OCI-LY7 (cell line): ENCODE measurements around the gene SMCO1. TPM values are rescaled to one million over a fixed set of nuclear protein-coding genes. Genes with fewer than 3 reads are reported as not detected.

Source experiments
- BruUV-seq: library from RNA; stranded (reverse); fragments of 400-500 nt; replicated peaks from 2 replicates; lab custom pipeline; 2021; lab: Mats Ljungman, UMichigan
- CTCF ChIA-PET: fragments of 300-600 bp; sonication (Branson Sonifier 250); formaldehyde crosslinking; loops from one replicate; lab custom pipeline; 2022; ENCODE audit warnings: antibody characterized with exemption; ENCODE audit not compliant: unreplicated experiment; lab: Charles Lee
- POLR2A ChIA-PET: fragments of 300-600 bp; sonication (Branson Sonifier 250); formaldehyde crosslinking; loops from one replicate; lab custom pipeline; 2022; ENCODE audit warnings: antibody characterized with exemption; lab: Charles Lee
- DNase-seq: peaks from one replicate; pipeline ENCODE4 v3.0.0-alpha.2; 2015; ENCODE audit warnings: low spot score
- H2AFZ ChIP-seq: fragments of 200-600 bp; sonication (generic), shearing (Covaris generic); 2 replicates; pipeline ENCODE4 v1.6.1; 2014; ENCODE audit warnings: mild to moderate bottlenecking, antibody characterized with exemption, low read length, moderate library complexity
- H3K27ac ChIP-seq: fragments of 200-600 bp; sonication (generic); 2 replicates; pipeline ENCODE4 v1.5.1; 2014; ENCODE audit warnings: mixed run types, low read depth, mild to moderate bottlenecking, moderate library complexity, low read length, inconsistent platforms; ENCODE audit not compliant: poor library complexity, severe bottlenecking
- H3K36me3 ChIP-seq: fragments of 200-600 bp; sonication (generic); 2 replicates; pipeline ENCODE4 v1.6.1; 2014; ENCODE audit warnings: mild to moderate bottlenecking, antibody characterized with exemption, low read length, moderate library complexity, mixed read lengths; ENCODE audit not compliant: insufficient read depth
- H3K4me1 ChIP-seq: fragments of 200-600 bp; sonication (generic); 2 replicates; pipeline ENCODE4 v1.5.1; 2014; ENCODE audit warnings: mild to moderate bottlenecking, low read length; ENCODE audit not compliant: insufficient read depth, poor library complexity, severe bottlenecking
- H3K4me2 ChIP-seq: fragments of 200-600 bp; sonication (generic); 2 replicates; pipeline ENCODE4 v1.6.1; 2014; ENCODE audit warnings: mild to moderate bottlenecking, low read length
- H3K4me3 ChIP-seq: fragments of 200-600 bp; sonication (generic); 2 replicates; pipeline ENCODE4 v1.5.1; 2014; ENCODE audit warnings: mild to moderate bottlenecking, low read depth, low read length; ENCODE audit not compliant: poor library complexity, severe bottlenecking
- H3K79me2 ChIP-seq: fragments of 200-600 bp; sonication (generic); 2 replicates; pipeline ENCODE4 v1.6.1; 2016; ENCODE audit warnings: low read depth, mild to moderate bottlenecking, low read length, moderate library complexity, mixed read lengths; ENCODE audit not compliant: insufficient read depth
- H3K9me2 ChIP-seq: fragments of 200-600 bp; sonication (generic); 2 replicates; pipeline ENCODE4 v1.6.1; 2016; ENCODE audit warnings: mild to moderate bottlenecking, low read length, mixed read lengths; ENCODE audit not compliant: insufficient read depth
- H3K9me3 ChIP-seq: fragments of 200-600 bp; sonication (generic); 2 replicates; pipeline ENCODE4 v1.6.1; 2014; ENCODE audit warnings: mild to moderate bottlenecking, mixed run types, low read length, mixed read lengths
- H4K20me1 ChIP-seq: fragments of 200-600 bp; sonication (generic); 2 replicates; pipeline ENCODE4 v1.6.1; 2014; ENCODE audit warnings: mild to moderate bottlenecking, antibody characterized with exemption, low read length, moderate library complexity, mixed read lengths; ENCODE audit not compliant: insufficient read depth
- EZH2phosphoT487 ChIP-seq: fragments of 200-600 bp; sonication (generic); IDR thresholded peaks from 2 replicates; pipeline ENCODE4 v1.6.1; 2018; ENCODE audit warnings: low read depth, borderline replicate concordance, mild to moderate bottlenecking, mixed run types, antibody characterized with exemption, low read length, moderate library complexity, mixed read lengths
- intact Hi-C: fragments of 100-400 bp; cut with micrococcal nuclease; formaldehyde crosslinking; loops from one replicate; pipeline ENCODE4 v1.10.0; 2022; ENCODE audit not compliant: unreplicated experiment
- total RNA-seq, 2 experiments: library from RNA; depleted of rRNA in 1 of 2; stranded (reverse); fragments of >200 nt in 1 of 2; shearing (Covaris generic) in 1 of 2; gene quantifications; 2 replicates each; pipeline ENCODE4 v1.2.3, GENCODE V29; 2014 to 2022
- TF ChIP-seq, protein P1 (sequence below): fragments of 200-600 bp; sonication (generic); conservative IDR thresholded peaks from 2 replicates; pipeline ENCODE4 v1.5.1; 2014; ENCODE audit warnings: mild to moderate bottlenecking, antibody characterized with exemption, low read length, moderate library complexity, mixed read lengths

SMCO1 gene
- total RNA-seq, 2 experiments from 2014 or later: not detected

DNA sequence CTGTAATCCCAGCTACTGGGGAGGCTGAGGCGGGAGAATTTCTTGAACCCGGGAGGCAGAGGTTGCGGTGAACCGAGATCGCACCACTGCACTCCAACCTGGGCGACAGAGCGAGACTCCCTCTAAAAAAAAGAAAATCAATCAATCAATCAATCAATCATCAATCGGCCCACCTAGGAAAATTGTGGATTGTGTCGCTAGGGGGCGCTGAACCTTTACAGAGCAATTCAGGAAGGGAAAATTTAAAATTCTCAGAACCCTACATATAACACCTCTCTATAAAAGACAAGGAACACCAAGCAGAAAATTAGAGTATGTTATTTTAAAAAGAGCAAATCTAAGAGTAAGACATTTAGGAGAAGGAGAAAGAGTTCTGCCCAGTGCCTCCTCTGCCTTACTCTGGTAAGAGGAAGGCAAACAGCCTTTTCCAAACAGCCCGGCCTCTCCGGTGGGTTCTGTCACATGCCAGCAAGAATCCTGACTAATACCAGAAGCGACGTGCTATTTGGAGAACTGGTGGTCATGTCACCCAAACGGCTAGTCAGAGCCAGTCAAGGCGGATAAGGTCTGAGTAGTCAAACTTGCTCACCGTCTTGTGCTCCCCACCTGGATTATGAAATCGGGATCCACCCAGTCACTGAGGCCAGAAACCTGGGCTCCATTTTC, 22.3 kb upstream of the SMCO1 start:
- no peak overlapping the region for H3K4me3 ChIP-seq
- no TSS peak for BruUV-seq
- no peaks in the 10 kb centered on the region for H3K4me1 ChIP-seq
- H3K9me2 ChIP-seq: no peaks in the 10 kb centered on the region
- no peak overlapping the region for H3K4me2 ChIP-seq
- H2AFZ ChIP-seq: no peak overlapping the region
- TF ChIP-seq EZH2phosphoT487: no peak
- TF ChIP-seq, protein P1, sequence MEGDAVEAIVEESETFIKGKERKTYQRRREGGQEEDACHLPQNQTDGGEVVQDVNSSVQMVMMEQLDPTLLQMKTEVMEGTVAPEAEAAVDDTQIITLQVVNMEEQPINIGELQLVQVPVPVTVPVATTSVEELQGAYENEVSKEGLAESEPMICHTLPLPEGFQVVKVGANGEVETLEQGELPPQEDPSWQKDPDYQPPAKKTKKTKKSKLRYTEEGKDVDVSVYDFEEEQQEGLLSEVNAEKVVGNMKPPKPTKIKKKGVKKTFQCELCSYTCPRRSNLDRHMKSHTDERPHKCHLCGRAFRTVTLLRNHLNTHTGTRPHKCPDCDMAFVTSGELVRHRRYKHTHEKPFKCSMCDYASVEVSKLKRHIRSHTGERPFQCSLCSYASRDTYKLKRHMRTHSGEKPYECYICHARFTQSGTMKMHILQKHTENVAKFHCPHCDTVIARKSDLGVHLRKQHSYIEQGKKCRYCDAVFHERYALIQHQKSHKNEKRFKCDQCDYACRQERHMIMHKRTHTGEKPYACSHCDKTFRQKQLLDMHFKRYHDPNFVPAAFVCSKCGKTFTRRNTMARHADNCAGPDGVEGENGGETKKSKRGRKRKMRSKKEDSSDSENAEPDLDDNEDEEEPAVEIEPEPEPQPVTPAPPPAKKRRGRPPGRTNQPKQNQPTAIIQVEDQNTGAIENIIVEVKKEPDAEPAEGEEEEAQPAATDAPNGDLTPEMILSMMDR: peak; percentile 86
- H3K9me3 ChIP-seq: no peaks in the 10 kb centered on the region
- H4K20me1 ChIP-seq: no peaks in the 10 kb centered on the region
- intact Hi-C loops: no loop called here
- no peak overlapping the region for H3K27ac ChIP-seq
- no peaks in the 10 kb centered on the region for H3K79me2 ChIP-seq
- ChIA-PET CTCF (no interaction called here), POLR2A (no interaction called here)
- DNase-seq: peak; percentile 32
- no peaks in the 10 kb centered on the region for H3K36me3 ChIP-seq

DNA sequence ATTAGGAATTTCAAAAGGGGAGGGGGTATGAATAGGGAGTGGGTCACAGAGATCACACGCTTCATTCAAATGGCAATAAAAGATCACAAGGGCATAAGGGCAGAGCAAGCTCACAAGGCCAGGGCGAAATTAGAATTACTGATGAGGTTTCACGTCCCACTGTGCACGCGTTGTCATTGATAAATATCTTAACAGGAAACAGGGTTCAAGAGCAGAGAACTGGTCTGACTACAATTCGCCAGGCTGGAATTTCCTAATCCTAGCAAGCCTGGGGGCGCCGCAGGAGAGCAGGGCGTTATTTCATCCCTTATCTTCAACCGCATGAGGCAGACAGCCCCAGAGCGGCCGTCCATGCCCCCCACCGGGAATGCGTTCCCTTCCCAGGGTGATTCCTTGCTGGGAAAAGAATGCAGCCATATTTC, 18.1 kb upstream of the SMCO1 start:
- no TSS peak for BruUV-seq
- CTCF ChIA-PET: no interaction called here

More for the DNA sequence above, 18.1 kb upstream of the SMCO1 start:
- H3K9me3 ChIP-seq: no peaks in the 10 kb centered on the region; the same call in 1 of the 2 replicates
- H3K4me3 ChIP-seq: no peak overlapping the region
- H3K4me2 ChIP-seq: no peak overlapping the region
- no peaks in the 10 kb centered on the region for H3K9me2 ChIP-seq
- no peaks in the 10 kb centered on the region for H3K36me3 ChIP-seq
- no peaks in the 10 kb centered on the region for H3K79me2 ChIP-seq
- intact Hi-C loops: no loop called here
- H3K27ac ChIP-seq: no peak overlapping the region
- H3K4me1 ChIP-seq: no peaks in the 10 kb centered on the region
- TF ChIP-seq EZH2phosphoT487: no peak
- TF ChIP-seq, protein P1: no peak
- no peak overlapping the region for H2AFZ ChIP-seq
- no peaks in the 10 kb centered on the region for H4K20me1 ChIP-seq
- POLR2A ChIA-PET: no interaction called here
- DNase-seq: no peak
